ENCODE data around the gene ERN2.
A peak's percentile ranks its signal among the peaks of the same experiment; 100 is the strongest.

The ERN2 gene

DNA sequence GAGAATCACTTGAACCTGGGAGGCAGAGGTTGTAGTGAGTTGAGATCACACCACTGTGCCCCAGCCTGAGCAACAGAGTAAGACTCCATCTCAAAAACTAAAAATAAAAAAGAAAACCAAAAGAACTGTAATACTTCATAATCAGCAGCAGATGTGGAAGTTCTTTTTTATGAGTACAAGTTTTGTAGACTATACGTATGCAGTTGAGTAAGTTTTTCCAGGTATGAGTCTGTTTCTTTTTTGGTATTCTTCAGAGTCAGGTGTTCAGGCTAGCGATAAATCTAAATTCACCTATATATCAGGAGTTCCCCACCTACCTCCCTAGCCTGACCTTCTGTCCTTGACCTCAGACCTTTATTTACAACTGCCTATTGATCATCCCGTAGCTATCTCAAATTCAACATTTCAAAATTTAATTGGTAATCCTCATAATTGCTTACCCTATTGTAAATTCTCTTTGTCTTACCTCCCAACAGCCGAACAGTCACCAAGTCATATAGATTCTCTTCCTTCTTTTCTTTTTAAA, 61.0 kb downstream of the ERN2 start:
- peaks cover 3% of the 10 kb centered on the region for H4K20me1 ChIP-seq (ENCODE audit: insufficient read depth, low read length)
- no peak for TF ChIP-seq EZH2phosphoT487 (IDR thresholded peaks at IDR 0.05; ENCODE audit: low read depth)
- TF ChIP-seq, protein P1, sequence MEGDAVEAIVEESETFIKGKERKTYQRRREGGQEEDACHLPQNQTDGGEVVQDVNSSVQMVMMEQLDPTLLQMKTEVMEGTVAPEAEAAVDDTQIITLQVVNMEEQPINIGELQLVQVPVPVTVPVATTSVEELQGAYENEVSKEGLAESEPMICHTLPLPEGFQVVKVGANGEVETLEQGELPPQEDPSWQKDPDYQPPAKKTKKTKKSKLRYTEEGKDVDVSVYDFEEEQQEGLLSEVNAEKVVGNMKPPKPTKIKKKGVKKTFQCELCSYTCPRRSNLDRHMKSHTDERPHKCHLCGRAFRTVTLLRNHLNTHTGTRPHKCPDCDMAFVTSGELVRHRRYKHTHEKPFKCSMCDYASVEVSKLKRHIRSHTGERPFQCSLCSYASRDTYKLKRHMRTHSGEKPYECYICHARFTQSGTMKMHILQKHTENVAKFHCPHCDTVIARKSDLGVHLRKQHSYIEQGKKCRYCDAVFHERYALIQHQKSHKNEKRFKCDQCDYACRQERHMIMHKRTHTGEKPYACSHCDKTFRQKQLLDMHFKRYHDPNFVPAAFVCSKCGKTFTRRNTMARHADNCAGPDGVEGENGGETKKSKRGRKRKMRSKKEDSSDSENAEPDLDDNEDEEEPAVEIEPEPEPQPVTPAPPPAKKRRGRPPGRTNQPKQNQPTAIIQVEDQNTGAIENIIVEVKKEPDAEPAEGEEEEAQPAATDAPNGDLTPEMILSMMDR (IDR thresholded peaks at IDR 0.05; ENCODE audit: low read depth, low read length): no peak
- peaks cover 50% of the 10 kb centered on the region for H3K79me2 ChIP-seq (ENCODE audit: low read length)
- peak overlapping the region; percentile 64 for H3K4me3 ChIP-seq (ENCODE audit: low read length)
- peak overlapping the region; percentile 49; the same call in 1 of the 2 replicates for H3K9ac ChIP-seq (ENCODE audit: low read length)
- no peak overlapping the region for H2AFZ ChIP-seq (ENCODE audit: low read depth, low read length)
- peak overlapping the region; percentile 89 for H3K27ac ChIP-seq (ENCODE audit: low read length)
- H3K36me3 ChIP-seq (replicated peaks; ENCODE audit: low read depth, low read length): peaks cover 40% of the 10 kb centered on the region
- peak overlapping the region; percentile 74 for H3K4me2 ChIP-seq (ENCODE audit: low read length)
- H3K27me3 ChIP-seq (ENCODE audit: low read depth, low read length): no peaks in the 10 kb centered on the region
- H3K9me3 ChIP-seq (ENCODE audit: insufficient read depth, low read length): no peaks in the 10 kb centered on the region
- H3K4me1 ChIP-seq (ENCODE audit: low read length): peaks cover 40% of the 10 kb centered on the region

DNA sequence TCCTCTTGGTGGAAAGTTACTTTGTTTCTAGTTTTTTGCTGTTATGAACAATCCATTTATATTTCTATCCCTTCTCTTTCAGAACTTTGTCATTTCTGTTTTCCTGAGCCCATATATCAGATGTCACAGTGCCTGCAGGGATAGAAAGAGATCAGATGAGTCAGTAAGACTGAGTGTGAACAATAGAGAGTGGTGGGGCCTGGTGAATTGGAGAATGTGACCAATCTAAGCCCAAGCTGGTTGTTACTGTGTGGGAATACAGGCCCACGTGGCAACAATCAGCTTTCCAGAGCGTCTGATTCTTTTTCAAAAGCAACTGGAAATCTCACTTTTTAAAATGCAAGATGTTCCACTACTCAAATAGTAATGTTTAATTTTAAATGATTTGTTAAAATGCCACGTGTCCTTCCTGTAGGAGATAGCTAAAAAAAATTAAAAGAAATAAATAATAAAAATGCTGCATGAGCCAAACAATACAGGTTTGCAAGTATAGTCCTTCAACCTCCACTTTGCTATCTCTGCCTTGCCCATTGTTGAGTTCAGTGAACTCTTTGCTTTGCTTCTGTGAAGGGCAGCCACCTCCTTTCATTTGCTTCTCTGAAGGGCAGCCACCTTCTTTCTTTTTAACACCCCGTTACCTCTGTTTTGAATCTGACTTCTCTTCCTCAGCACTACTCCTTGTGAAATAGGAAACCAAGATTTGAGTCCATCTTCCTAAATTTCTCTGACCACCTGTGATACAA, 62.2 kb downstream of the ERN2 start:
- H3K4me2 ChIP-seq (ENCODE audit: low read length): peak overlapping the region; percentile 74
- peak overlapping the region; percentile 49 for H3K9ac ChIP-seq (ENCODE audit: low read length)
- peaks cover 44% of the 10 kb centered on the region for H3K36me3 ChIP-seq (replicated peaks; ENCODE audit: low read depth, low read length)
- peaks cover 62% of the 10 kb centered on the region for H3K79me2 ChIP-seq (ENCODE audit: low read length)
- no peaks in the 10 kb centered on the region for H3K27me3 ChIP-seq (ENCODE audit: low read depth, low read length)
- peak overlapping the region; percentile 64 for H3K4me3 ChIP-seq (ENCODE audit: low read length)
- H2AFZ ChIP-seq (ENCODE audit: low read depth, low read length): no peak overlapping the region
- H3K27ac ChIP-seq (ENCODE audit: low read length): peak overlapping the region; percentile 89
- H4K20me1 ChIP-seq (ENCODE audit: insufficient read depth, low read length): peaks cover 2% of the 10 kb centered on the region; the same call in 1 of the 2 replicates
- TF ChIP-seq EZH2phosphoT487 (IDR thresholded peaks at IDR 0.05; ENCODE audit: low read depth): no peak
- TF ChIP-seq, protein P1 (IDR thresholded peaks at IDR 0.05; ENCODE audit: low read depth, low read length): no peak
- H3K4me1 ChIP-seq (ENCODE audit: low read length): peaks cover 40% of the 10 kb centered on the region
- no peaks in the 10 kb centered on the region for H3K9me3 ChIP-seq (ENCODE audit: insufficient read depth, low read length)

DNA sequence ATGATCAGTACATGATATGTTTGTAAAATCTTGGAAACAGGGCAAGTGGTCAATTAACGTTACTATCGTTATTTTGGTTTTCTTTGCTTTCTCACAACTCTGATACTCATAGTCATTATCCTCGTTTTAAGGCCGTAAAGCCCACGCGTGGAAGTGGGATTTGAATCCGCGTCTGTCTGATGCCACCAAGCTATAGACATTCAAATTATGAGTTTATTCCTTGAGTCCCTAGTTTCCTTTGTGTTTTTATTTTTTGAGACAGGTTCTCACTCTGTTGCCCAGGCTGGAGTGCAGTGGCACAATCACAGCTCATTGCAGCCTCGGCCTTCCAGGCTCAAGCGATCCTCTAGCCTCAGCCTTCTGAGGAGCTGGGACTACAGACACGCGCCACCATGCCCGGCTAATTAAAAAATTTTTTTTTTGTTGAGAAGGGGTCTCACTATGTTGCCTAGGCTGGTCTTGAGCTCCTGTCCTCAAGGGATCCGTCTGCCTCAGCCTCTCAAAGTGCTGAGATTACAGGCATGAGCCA, 70.7 kb downstream of the ERN2 start:
- Histone ChIP-seq H3K9ac (ENCODE audit: low read length) (peak overlapping the region; percentile 93), H3K4me1 (ENCODE audit: low read length) (peaks cover 16% of the 10 kb centered on the region), H3K27me3 (ENCODE audit: low read depth, low read length) (no peaks in the 10 kb centered on the region), H3K36me3 (replicated peaks; ENCODE audit: low read depth, low read length) (peaks cover 21% of the 10 kb centered on the region), H3K4me3 (ENCODE audit: low read length) (peak overlapping the region; percentile 91), H3K79me2 (ENCODE audit: low read length) (peaks cover 51% of the 10 kb centered on the region), H3K4me2 (ENCODE audit: low read length) (peak overlapping the region; percentile 68), H4K20me1 (ENCODE audit: insufficient read depth, low read length) (0 out of 2 replicates have a peak, but pooled peaks cover 4% of the 10 kb centered on the region), H3K9me3 (ENCODE audit: insufficient read depth, low read length) (no peaks in the 10 kb centered on the region), H2AFZ (ENCODE audit: low read depth, low read length) (no peak overlapping the region), H3K27ac (ENCODE audit: low read length) (no peak overlapping the region)
- TF ChIP-seq, protein P1 (IDR thresholded peaks at IDR 0.05; ENCODE audit: low read depth, low read length): no peak
- TF ChIP-seq EZH2phosphoT487 (IDR thresholded peaks at IDR 0.05; ENCODE audit: low read depth): no peak
